Pancreas (tissue), 10 donors: Measurements from ENCODE around the gene ARGLU1. TPM values are rescaled to one million over a fixed set of nuclear protein-coding genes. Genes with fewer than 3 reads are reported as not detected.

ENCODE experiments used
- ATAC-seq, 4 donors: fragments of 200-7000 bp; cut with Tn5 transposase; one replicate each; pipeline versions ENCODE4 v1.8.0 to v1.9.1; 2020; ENCODE audit warnings: mild to moderate bottlenecking in 4 of 4, moderate library complexity in 4 of 4
- DNase-seq, 6 donors: peaks; one replicate each; pipeline ENCODE4 v3.0.0-alpha.2; 2020
- FAIRE-seq: peaks from 2 replicates; lab custom pipeline; 2012; peaks lifted over from hg19 to GRCh38; lab: Jason Lieb, UNC
- H3K27ac ChIP-seq, 4 donors: fragments of 200-600 bp; sonication (generic); 1 replicate in 3 of 4; 2 replicates in 1 of 4; pipeline versions ENCODE4 v1.5.0 to v1.8.0; 2020
- H3K27me3 ChIP-seq, 4 donors: fragments of 200-600 bp; one replicate each; pipeline ENCODE4 v1.8.0; 2021
- H3K36me3 ChIP-seq, 3 donors: fragments of 200-600 bp; sonication (generic) in 1 of 3; one replicate each; pipeline versions ENCODE4 v1.5.0 to v1.8.0; 2020 to 2021
- H3K4me1 ChIP-seq, 3 donors: fragments of 200-600 bp; one replicate each; pipeline ENCODE4 v1.8.0; 2021
- H3K4me3 ChIP-seq, 4 donors: fragments of 200-600 bp; sonication (generic) in 2 of 4; one replicate each; pipeline versions ENCODE4 v1.5.0 to v1.8.0; 2020 to 2021
- H3K9me3 ChIP-seq, 4 donors: fragments of 200-600 bp; one replicate each; pipeline ENCODE4 v1.8.0; 2021
- WGBS, 2 donors: extraction: QIAGEN DNeasy Blood & Tissue Kit; methylation state at CpG; one replicate each; pipeline ENCODE4 v1.1.7; 2013; 5-methylcytosine and 5-hydroxymethylcytosine counted together
- intact Hi-C, 3 donors: fragments of 100-400 bp; cut with DNase I; formaldehyde crosslinking; loops; one replicate each; pipeline versions ENCODE4 v1.11.1 to v1.14.2; 2022
- polyA plus RNA-seq, 2 donors: library from polyadenylated mRNA; stranded (reverse); fragments of 200-250 nt; gene quantifications; one replicate each; pipeline ENCODE4 v1.2.3, GENCODE V29; 2013
- total RNA-seq, 6 donors: library from RNA; stranded (reverse); fragmentation: NEBNext Ultra II Directional in 4 of 6; extraction: Animal tissue kit (Norgen Biotek cat#: 25700) in 4 of 6; gene quantifications; one replicate each; pipeline versions ENCODE4 v1.2.1 to v1.2.4, GENCODE V29; 2021 to 2023
- TF ChIP-seq, protein P1 (sequence below), 4 donors: fragments of 200-600 bp; sonication (generic) in 3 of 4; IDR thresholded peaks; one replicate each; pipeline versions ENCODE4 v1.5.0 to v1.8.0; 2021; ENCODE audit warnings: antibody characterized with exemption in 4 of 4
- donor health status: healthy with polysubstance abuse.
- donor health status: DM: no; HTN: no; CAD: no; lungs with moderate emphysema.
- donor health status: DM: no; HTN: no; CAD: no.
- donor health status: control.
- donor health status: control.
- donor health status: Bipolar disorder and iron deficiency.
- donor health status: DM: yes; HTN: yes; CAD: no.
- donor health status: DM: no; HTN: no; CAD: no.
- donor health status: DM: no; HTN: no; CAD: no.
- donor health status: DM: yes; HTN: yes; CAD: no.

The ARGLU1 gene
- total and polyA plus RNA-seq, 8 donors: 15.9 to 96.1 (median 27.7) TPM

DNA sequence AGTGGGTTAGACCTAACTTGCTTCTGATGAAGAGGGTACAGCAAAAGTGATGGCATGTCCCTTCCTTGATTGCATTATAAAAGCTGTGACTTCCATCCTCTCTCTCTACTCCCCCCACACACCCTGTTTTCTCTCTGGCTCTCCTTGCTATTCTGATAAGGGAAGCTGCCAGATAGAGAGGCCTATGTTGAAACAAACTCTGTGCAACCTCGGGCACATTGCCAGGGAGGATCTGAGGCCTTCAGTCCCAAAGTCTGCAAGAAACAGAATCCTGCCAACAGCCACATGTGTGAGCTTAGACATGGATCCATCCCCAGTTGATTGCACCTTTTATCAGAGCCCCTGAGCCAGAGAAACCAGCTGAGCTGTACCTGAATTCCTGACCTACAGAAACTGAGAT lies 44.8 kb upstream of the ARGLU1 start:
- H3K9me3 ChIP-seq: no peaks in the 10 kb centered on the region
- DNase-seq: peak in 1 of 6 donors; percentile 29
- H3K4me3 ChIP-seq: no peak overlapping the region
- intact Hi-C loops: no loop called here
- WGBS, 2 donors: 11 to 27% methylated on average over 1 of the region's 1 CpG
- H3K4me1 ChIP-seq: no peaks in the 10 kb centered on the region
- H3K27me3 ChIP-seq: no peaks in the 10 kb centered on the region
- TF ChIP-seq, protein P1, sequence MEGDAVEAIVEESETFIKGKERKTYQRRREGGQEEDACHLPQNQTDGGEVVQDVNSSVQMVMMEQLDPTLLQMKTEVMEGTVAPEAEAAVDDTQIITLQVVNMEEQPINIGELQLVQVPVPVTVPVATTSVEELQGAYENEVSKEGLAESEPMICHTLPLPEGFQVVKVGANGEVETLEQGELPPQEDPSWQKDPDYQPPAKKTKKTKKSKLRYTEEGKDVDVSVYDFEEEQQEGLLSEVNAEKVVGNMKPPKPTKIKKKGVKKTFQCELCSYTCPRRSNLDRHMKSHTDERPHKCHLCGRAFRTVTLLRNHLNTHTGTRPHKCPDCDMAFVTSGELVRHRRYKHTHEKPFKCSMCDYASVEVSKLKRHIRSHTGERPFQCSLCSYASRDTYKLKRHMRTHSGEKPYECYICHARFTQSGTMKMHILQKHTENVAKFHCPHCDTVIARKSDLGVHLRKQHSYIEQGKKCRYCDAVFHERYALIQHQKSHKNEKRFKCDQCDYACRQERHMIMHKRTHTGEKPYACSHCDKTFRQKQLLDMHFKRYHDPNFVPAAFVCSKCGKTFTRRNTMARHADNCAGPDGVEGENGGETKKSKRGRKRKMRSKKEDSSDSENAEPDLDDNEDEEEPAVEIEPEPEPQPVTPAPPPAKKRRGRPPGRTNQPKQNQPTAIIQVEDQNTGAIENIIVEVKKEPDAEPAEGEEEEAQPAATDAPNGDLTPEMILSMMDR (IDR thresholded peaks at IDR 0.05): no peak
- no peaks in the 10 kb centered on the region for H3K36me3 ChIP-seq
- no peak for FAIRE-seq
- ATAC-seq: peak in 1 of 4 donors; percentile 45
- H3K27ac ChIP-seq: no peak overlapping the region

DNA sequence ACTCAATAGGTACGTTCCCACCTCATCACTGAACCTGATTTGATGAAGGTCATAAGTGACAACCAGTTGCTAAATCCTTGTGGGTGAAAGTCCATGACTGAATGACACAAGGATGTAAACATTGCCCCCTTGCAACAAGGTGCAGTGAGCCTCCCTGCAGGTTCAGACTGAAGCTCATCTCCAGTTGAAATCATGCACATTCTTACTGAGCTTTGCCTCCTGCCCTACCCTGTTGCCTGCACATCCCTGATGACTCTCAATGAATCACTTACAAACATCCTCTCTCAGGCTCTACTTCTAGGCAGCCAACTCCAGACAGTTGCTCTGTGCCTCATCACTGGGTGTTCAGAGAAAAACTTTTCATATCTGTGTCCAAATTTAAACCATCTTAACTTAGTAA lies 42.5 kb upstream of the ARGLU1 start:
- intact Hi-C loops: no loop called here
- H3K27ac ChIP-seq: no peak overlapping the region
- no peaks in the 10 kb centered on the region for H3K4me1 ChIP-seq
- DNase-seq (no peak), FAIRE-seq (no peak), ATAC-seq (no peak)
- no peaks in the 10 kb centered on the region for H3K36me3 ChIP-seq
- WGBS, 2 donors: 3 to 45% methylated on average over 1 of the region's 1 CpG
- H3K9me3 ChIP-seq: no peaks in the 10 kb centered on the region
- H3K4me3 ChIP-seq: no peak overlapping the region
- H3K27me3 ChIP-seq: no peaks in the 10 kb centered on the region
- TF ChIP-seq, protein P1 (IDR thresholded peaks at IDR 0.05): no peak

DNA sequence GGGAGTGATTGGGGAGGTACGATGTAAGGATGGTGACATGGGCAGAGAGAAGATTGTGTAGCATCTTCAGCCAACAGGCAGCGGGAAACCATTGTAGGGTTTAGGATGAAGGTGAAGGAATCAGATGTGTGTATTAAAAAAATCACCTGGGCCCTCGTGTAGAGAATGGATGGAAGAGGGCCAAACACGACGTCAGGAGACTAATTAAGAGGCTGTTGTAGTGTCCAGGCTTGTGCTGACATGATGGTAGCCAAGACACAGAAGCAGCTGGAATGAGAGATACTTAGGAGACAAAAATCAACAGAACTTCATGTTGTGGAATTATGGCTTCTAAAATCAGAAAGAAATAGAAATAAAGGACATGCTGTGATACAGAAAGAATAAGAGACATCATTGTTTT lies 41.2 kb upstream of the ARGLU1 start:
- Histone ChIP-seq H3K27me3 (no peaks in the 10 kb centered on the region), H3K4me3 (no peak overlapping the region), H3K27ac (no peak overlapping the region), H3K4me1 (no peaks in the 10 kb centered on the region), H3K36me3 (no peaks in the 10 kb centered on the region), H3K9me3 (no peaks in the 10 kb centered on the region)
- no peak for ATAC-seq
- TF ChIP-seq, protein P1 (IDR thresholded peaks at IDR 0.05): no peak
- FAIRE-seq: no peak
- DNase-seq: no peak
- 51 to 60% methylated on average over 5 of the region's 5 CpGs for WGBS, 2 donors
- intact Hi-C loops: no loop called here

DNA sequence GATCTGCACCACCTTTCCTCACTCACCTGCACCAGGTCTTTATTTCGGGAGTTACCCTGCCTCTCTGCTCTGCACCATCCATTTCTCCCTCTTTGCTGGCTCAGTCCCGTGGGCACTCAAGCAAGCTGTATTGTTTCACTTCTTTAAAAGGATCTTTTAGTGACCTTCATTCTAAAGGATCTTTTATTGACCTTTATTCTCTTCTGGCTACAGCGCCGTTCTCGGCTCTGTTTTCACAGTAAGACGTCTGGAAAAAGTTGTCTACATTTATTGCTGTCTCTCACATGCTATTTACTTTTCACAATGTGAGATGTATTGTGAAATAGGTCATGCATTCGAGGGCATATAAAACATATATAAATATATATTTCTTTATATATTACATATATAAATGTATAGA lies 35.6 kb upstream of the ARGLU1 start:
- intact Hi-C loops: no loop called here
- Histone ChIP-seq H3K27ac (no peak overlapping the region), H3K4me1 (no peaks in the 10 kb centered on the region), H3K36me3 (no peaks in the 10 kb centered on the region), H3K4me3 (no peak overlapping the region), H3K27me3 (no peaks in the 10 kb centered on the region), H3K9me3 (no peaks in the 10 kb centered on the region)
- no peak for FAIRE-seq
- TF ChIP-seq, protein P1 (IDR thresholded peaks at IDR 0.05): no peak
- no peak for ATAC-seq
- DNase-seq: no peak
- 32 to 34% methylated on average over 7 of the region's 7 CpGs for WGBS, 2 donors

DNA sequence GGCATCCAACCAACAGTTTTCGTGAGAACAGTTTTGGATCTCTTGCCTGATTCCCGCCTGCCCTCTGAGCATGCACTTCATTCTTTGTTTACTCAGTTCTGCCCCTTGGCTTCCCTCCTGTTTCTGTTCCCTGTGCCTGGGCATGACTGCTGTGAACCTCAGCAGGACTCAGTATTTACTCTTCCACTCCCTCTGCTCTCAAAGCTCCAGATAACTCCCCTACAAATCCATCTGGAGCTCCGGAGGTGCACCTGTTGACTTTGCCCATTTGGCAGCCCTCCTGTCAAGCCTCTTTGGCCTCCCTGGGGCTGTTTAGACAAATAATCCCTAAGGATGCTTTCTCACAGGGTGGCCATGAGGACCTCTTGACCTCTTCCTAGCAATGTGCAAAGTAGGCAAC lies 34.2 kb upstream of the ARGLU1 start:
- no peak for FAIRE-seq
- Histone ChIP-seq H3K4me1 (no peaks in the 10 kb centered on the region), H3K27ac (no peak overlapping the region), H3K9me3 (no peaks in the 10 kb centered on the region), H3K27me3 (no peaks in the 10 kb centered on the region), H3K4me3 (no peak overlapping the region), H3K36me3 (no peaks in the 10 kb centered on the region)
- 26 to 37% methylated on average over 3 of the region's 3 CpGs for WGBS, 2 donors
- TF ChIP-seq, protein P1 (IDR thresholded peaks at IDR 0.05): no peak
- intact Hi-C loops: no loop called here
- peak in 4 of 6 donors; percentile 17 to 34 (median 25) for DNase-seq
- peak; percentile 75 to 98 (median 91) for ATAC-seq
